ENCODE results near the gene IQGAP1. TPM values are rescaled to one million over a fixed set of nuclear protein-coding genes. Genes with fewer than 3 reads are reported as not detected.
A peak's percentile ranks its signal among the peaks of the same experiment; 100 is the strongest.
"Not testable (repeated sequence)": the region's sequence is repeated elsewhere in the genome, so short reads cannot be mapped to it uniquely, and the experiment has no call there.

Gene IQGAP1
- total and polyA plus RNA-seq, 7 donors = 31.1 to 72.2 (median 44.1) TPM

- Histone ChIP-seq H3K4me3 (no peak overlapping the region), H3K4me1 (no peaks in the 10 kb centered on the region), H3K9me3 (no peaks in the 10 kb centered on the region), H3K36me3 (ENCODE audit: insufficient read depth in 1 of 2, low read depth in 1 of 2) (no peaks in the 10 kb centered on the region), H3K27ac (no peak overlapping the region), H3K27me3 (ENCODE audit: insufficient read depth in 3 of 3, low read length in 2 of 3) (no peaks in the 10 kb centered on the region)
- TF ChIP-seq CTCF (IDR thresholded peaks at IDR 0.05) = no peak
- 71 to 81% (median 80%) methylated on average over 5 of the region's 5 CpGs for WGBS, 3 donors
- intact Hi-C loops (cut with DNase I) = no loop called here
- peak in 3 of 4 donors; percentile 35 to 59 (median 50) for ATAC-seq
- no peak for DNase-seq
Observed at GRCh38 chr15:90343302-90343790, 44.7 kb upstream of the IQGAP1 start.

- intact Hi-C loops (cut with DNase I) = no loop called here
- WGBS, 3 donors = 91 to 100% (median 97%) methylated on average over 1 of the region's 1 CpG
- ATAC-seq (no peak), DNase-seq (no peak)
- Histone ChIP-seq H3K9me3 (no peaks in the 10 kb centered on the region), H3K27ac (no peak overlapping the region), H3K36me3 (ENCODE audit: insufficient read depth in 1 of 2, low read depth in 1 of 2) (no peaks in the 10 kb centered on the region), H3K27me3 (ENCODE audit: insufficient read depth in 3 of 3, low read length in 2 of 3) (no peaks in the 10 kb centered on the region), H3K4me1 (no peaks in the 10 kb centered on the region), H3K4me3 (no peak overlapping the region)
- TF ChIP-seq CTCF (IDR thresholded peaks at IDR 0.05) = no peak
Observed at GRCh38 chr15:90344662-90345061, 43.4 kb upstream of the IQGAP1 start.

GRCh38 chr15:90345857-90346256, 42.2 kb upstream of the IQGAP1 start:
- H3K4me3 ChIP-seq = no peak overlapping the region
- no peak overlapping the region for H3K27ac ChIP-seq
- H3K9me3 ChIP-seq = no peaks in the 10 kb centered on the region
- DNase-seq (no peak), ATAC-seq (no peak)
- H3K36me3 ChIP-seq (ENCODE audit: insufficient read depth in 1 of 2, low read depth in 1 of 2) = no peaks in the 10 kb centered on the region
- no peaks in the 10 kb centered on the region for H3K27me3 ChIP-seq (ENCODE audit: insufficient read depth in 3 of 3, low read length in 2 of 3)
- no peaks in the 10 kb centered on the region for H3K4me1 ChIP-seq
- TF ChIP-seq CTCF (IDR thresholded peaks at IDR 0.05) = no peak
- 31 to 42% (median 42%) methylated on average over 2 of the region's 2 CpGs for WGBS, 3 donors
- intact Hi-C loops (cut with DNase I) = no loop called here

GRCh38 chr15:90347431-90348065, 40.5 kb upstream of the IQGAP1 start:
- H3K36me3 ChIP-seq (ENCODE audit: insufficient read depth in 1 of 2, low read depth in 1 of 2); DNase-seq; H3K27ac ChIP-seq; intact Hi-C loops (cut with DNase I); H3K4me1 ChIP-seq; H3K4me3 ChIP-seq; H3K27me3 ChIP-seq (ENCODE audit: insufficient read depth in 3 of 3, low read length in 2 of 3); ATAC-seq; H3K9me3 ChIP-seq: not testable (repeated sequence)
- 96 to 100% (median 98%) methylated on average over 1 of the region's 1 CpG for WGBS, 3 donors

GRCh38 chr15:90348456-90348855, 39.6 kb upstream of the IQGAP1 start:
- DNase-seq = no peak
- Histone ChIP-seq H3K9me3 (no peaks in the 10 kb centered on the region), H3K27ac (no peak overlapping the region), H3K36me3 (ENCODE audit: insufficient read depth in 1 of 2, low read depth in 1 of 2) (no peaks in the 10 kb centered on the region), H3K27me3 (ENCODE audit: insufficient read depth in 3 of 3, low read length in 2 of 3) (no peaks in the 10 kb centered on the region), H3K4me3 (no peak overlapping the region), H3K4me1 (no peaks in the 10 kb centered on the region)
- intact Hi-C loops (cut with DNase I) = no loop called here
- TF ChIP-seq CTCF (IDR thresholded peaks at IDR 0.05) = no peak
- ATAC-seq = no peak
- WGBS, 3 donors = 68 to 78% (median 72%) methylated on average over 6 of the region's 6 CpGs

Measured in psoas muscle (tissue), 8 donors.